NCI-H526 treated with DMSO at 0.1 percent for 48 hours (cell line): ENCODE measurements around the gene ZNF765.
"Not testable (repeated sequence)": the region's sequence is repeated elsewhere in the genome, so short reads cannot be mapped to it uniquely, and the experiment has no call there.

Experiments
- DNase-seq: peaks from one replicate; lab custom pipeline; 2025; lab: John Stamatoyannopoulos, UW

Gene ZNF765

DNA sequence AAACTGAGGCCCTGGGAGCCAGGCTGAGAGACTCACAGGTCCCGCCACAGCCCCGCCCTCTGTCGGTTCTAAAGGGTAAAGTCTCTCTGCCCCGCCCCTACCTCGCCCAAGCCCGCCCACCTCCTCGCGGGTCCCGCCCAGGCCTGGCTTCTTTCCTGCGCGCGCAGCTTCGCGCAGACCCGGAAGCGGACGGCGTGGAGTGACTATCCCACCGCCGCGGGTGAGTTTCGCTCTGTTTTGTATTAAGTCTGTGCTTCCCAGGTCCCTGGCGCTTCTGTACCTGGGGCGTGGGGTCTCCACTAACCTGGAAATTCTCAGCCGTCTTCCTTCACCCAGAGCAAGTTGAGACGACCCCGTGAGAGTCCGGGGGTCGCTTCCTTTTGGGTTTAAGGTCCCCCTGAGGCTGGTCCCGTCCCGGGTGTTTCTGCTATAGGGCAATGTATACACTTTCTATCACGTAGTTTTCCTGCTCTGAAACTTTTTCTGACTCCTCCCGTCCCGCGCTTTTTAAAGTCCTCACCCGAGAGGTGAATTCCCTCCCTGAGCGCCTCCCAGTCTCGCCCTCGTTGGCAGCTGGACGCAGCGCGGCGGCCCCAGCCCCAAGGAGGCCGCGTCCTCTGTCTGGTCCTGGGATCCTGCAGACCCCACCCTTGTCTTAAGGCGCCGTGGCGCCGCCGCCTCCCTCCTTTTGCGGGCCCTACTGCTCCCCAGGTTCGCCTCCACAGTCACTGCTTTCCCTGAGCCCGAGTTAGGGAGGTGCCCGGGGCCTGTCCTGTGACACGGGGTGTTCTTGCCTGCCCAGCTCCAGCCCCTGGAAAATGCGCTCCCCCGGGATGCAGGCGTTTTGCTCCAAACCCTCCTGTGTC, at the start of gene ZNF765:
TSS of gene ZNF765 (plus strand) at position 176 of the 866 bp plus-strand sequence. CDS start 2,867 bp downstream, outside the sequence.
- DNase-seq = peak; percentile 90

- DNase-seq = no peak
Observed at GRCh38 chr19:53355739-53356138, 39.2 kb upstream of the ZNF765 start.

GRCh38 chr19:53357821-53358581, 36.9 kb upstream of the ZNF765 start:
- DNase-seq = peak; percentile 60

- not testable (repeated sequence) for DNase-seq
Observed at GRCh38 chr19:53360056-53360455, 34.9 kb upstream of the ZNF765 start.

GRCh38 chr19:53365134-53365898, 29.6 kb upstream of the ZNF765 start, which contains the start of gene ZNF525:
Gene ZNF525, plus strand, starts transcription at chr19:53365705. Its CDS starts 6,577 bp downstream, at chr19:53372282.
- peak; percentile 87 for DNase-seq

DNA sequence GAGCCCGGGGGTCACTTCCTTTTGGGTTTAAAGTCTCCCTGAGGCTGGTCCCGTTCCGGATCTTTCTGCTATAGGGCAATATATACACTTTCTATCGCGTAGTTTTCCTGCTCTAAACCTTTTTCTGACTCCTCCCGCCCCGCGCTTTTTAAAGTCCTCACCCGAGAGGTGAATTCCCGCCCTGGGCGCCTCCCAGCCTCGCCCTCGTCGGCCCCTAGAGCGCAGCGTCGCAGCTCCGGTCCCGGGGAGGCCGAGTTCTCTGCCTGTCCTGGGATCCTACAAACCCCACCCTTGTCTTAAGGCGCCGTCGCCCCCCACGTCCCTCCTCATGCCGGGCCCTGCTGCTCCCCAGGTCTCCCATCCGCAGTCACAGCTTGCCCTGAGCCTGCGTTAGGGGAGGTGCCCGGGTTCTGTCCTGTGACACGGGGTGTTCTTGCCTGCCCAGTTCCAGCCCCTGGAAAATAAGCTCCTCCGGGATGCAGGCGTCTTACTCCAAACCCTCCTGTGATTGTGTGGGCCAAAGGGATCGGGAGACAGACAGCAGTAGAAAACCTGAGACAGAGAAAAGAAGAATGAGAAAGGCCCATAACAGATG, 29.0 kb upstream of the ZNF765 start:
- DNase-seq = no peak

- no peak for DNase-seq
Observed at GRCh38 chr19:53372196-53372595, 22.8 kb upstream of the ZNF765 start.

GRCh38 chr19:53374288-53374687, 20.7 kb upstream of the ZNF765 start:
- DNase-seq = no peak

GRCh38 chr19:53374743-53375142, 20.2 kb upstream of the ZNF765 start:
- DNase-seq = no peak

GRCh38 chr19:53381376-53381775, 13.6 kb upstream of the ZNF765 start:
- no peak for DNase-seq

- DNase-seq = no peak
Observed at GRCh38 chr19:53388168-53388567, 6.8 kb upstream of the ZNF765 start.

DNA sequence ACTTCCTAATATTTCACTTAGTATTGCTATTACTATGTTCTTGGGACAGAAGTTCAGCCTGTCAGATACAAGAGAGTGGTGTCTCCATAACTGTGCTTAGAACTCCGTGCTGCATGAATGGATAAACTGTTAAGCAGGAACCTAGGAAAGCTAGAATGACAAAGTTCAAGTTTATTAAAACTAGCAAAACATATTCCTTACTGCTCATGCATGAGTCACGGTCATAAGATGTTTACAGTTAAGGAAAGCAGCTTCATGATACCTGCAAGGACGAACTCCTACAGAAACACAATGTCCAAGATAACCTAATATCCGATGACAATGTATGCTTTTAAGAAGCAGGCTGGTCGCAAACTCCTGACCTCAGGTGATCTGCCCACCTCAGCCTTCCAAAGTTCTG, 6.0 kb upstream of the ZNF765 start:
- DNase-seq = no peak

DNA sequence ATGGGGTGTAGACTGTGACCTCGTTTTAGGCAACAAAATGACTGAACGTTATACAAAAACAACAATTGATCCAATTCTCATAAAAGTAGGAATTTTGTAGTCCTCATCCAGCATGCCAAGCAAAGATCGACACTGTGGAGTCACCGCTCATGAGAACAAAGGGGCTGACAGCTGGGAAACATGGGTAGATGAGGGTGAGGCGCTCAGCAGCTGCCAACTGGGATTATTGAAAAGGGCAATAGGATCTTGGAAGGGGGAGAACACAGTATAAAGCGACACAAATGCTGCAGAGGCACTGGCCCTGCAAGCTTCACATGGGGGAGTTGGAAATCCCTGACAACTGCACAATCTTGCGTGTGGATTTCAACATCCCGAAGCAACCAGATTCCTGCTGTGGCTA, 5.4 kb upstream of the ZNF765 start:
- DNase-seq = no peak

DNA sequence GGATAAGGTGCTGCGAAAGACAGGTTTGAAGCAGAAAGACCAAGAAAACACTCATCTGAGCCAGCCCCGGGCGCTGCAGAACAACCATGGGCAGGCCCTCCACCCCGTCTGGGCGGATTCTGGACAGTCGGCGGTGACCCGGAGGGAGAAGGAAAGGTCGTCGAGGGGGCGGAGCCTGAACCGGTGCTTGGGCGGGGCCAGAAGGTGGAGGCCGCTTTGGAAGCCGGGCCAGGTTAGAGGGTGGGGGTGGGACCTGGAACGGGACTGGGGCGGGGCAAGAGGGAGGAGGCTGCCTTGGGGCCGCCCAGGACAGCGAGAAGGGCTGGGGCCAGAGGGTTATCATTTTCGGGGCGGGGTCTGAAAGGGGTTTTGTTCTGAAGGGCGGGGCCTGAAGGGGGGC, 5.0 kb upstream of the ZNF765 start:
- DNase-seq = no peak

- DNase-seq = no peak
Observed at GRCh38 chr19:53394522-53394973, 401 bp upstream of the ZNF765 start.

DNA sequence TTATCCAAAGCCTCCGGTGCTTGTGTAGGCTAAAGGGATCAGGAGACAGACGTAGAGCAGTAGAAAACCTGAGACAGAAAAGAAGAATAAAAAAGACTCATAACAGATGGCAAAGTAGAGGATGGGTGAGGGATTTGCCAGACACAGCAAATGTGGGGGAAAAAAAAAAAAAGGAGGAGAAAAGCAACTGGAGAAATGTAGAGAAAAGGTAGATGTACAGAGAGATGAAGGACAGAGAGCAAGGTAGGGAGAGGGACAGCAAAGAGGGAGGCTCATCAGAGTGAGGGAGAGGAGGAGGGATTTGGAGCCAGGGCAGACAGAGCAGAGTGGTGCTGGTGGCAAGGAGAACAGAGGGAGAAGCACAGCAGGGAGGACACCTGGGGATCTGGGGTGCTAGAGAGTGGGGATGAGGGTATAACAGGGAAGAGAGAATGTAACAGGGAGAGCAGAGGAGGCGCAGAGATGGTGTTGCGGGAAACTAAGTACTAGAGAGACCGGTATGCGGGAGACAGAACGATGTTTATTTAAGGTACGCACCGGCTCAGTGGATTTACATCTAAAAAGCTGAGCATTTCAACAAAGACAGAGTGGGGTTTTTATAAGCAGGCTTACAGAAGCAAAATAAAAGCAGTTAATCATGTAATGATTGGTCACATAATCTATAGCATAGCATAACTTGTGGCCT, 1.0 kb downstream of the ZNF765 start:
- not testable (repeated sequence) for DNase-seq

DNA sequence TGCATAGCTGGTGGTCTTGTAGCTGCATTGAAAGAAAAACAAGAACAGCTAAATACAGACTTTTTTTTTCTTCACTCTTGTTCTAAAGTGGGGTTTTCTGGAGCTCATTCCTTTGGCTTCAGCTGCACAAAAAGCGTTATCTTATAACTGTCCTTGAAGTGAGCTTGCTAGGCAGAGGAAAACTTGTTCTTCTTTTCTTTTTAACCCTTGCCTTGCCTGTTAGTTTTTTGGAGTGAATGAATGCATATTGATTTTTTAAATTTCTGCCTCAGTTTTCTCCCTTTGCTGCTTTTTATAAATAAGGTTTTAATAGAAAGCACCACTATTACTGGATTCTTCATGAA, 1.5 kb downstream of the ZNF765 start:
- no peak for DNase-seq

DNA sequence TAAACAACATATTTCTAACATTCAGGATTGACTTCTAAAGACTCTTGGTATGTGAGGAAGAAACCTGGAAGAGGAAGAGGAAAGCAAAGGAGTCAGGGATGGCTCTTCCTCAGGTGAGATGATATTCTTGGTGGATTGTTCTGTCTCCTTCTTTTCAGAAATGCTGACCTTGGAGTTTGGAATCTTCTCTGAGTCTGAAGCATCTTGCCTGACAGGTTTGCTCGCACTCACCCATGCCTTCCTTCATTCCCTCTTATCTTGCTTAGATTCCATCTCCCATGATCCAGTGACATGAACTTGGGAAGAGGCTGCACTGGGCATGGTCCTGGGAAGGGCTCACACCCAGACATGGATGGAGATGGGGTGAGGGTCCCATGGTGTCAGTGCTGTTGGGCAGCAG, 3.0 kb downstream of the ZNF765 start:
- not testable (repeated sequence) for DNase-seq

DNA sequence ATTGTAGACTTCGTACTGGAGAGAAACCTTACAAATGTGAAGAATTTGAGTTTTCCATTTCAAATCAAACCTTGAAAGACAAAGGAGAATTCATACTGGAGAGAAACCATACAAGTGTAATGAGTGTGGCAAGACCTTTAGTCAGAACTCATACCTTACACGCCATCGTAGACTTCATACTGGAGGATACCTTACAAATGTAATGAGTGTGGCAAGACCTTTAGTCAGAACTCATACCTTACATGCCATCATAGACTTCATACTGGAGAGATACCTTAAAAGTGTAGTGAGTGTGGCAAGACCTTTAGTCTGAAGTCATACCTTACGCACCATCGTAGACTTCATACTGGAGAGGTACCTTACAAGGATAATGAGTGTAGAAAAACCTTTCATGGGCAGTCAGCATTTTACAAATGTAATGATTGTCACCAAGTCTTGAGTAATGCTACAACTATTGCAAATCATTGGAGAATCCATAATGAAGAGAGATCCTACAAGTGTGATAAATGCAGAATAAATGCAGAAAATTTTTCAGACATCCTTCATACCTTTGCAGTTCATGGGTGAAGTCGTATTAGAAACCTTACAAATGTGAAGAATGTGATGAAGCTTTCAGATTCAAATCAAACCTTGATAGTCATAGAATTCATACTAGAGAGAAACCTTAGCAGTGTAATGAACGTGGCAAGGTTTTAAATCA, 14.7 kb downstream of the ZNF765 start:
- no peak for DNase-seq

GRCh38 chr19:53420520-53421315, 25.8 kb downstream of the ZNF765 start:
- DNase-seq = not testable (repeated sequence)
